ENCODE results near the gene MCRIP1. TPM values are rescaled to one million over a fixed set of nuclear protein-coding genes. Genes with fewer than 3 reads are reported as not detected.

The MCRIP1 gene
- total and polyA plus RNA-seq, 9 of the 15 experiments (the other 6 are each of a cell fraction or from before 2014, with no cell fraction given) = 0.39 to 35.8 (median 9.7) TPM

DNA sequence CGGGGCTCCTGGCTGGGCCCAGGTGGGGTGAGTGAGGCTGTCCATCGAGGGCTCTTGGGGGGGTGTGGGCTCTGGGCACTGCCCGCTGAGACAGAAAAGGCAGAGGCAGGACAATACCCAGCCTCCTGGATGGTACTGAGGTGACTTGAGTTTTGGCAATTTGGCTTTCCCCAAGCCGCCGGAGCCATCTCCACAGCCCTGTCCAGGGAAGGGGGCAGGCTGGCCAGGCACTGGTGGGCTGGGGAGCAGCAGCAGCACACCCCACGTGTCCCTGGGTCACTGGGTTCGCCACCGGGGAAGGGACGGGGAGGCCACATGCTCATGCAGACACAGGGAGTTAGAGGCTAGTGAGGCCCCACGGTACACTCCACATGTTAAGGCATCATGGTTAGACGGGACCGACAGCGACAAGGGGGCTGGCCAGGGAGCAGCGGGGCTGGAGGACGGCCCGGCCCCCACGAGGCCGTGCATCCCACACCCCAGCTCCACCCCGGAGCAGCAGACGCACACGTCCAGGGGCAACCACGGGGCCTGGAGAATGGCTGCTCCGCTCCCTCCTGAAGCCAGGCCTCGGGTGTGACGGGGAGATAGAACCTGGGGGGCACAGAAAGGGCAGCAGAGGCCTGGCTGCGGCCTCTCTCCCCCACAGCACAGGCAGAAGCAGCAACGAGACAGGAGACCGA, 35.0 kb upstream of the MCRIP1 start:
- CTCF ChIA-PET (ENCODE audit: low intra/inter-chr PET ratio) = no interaction called here
- H3K4me2 ChIP-seq (ENCODE audit: insufficient read depth, low read length) = peak overlapping the region; percentile 21; the same call in 1 of the 2 replicates
- H3K27me3 ChIP-seq (ENCODE audit: control insufficient read depth in 2 of 2, insufficient read depth in 2 of 2, low read length in 2 of 2) = no peaks in the 10 kb centered on the region
- peaks cover 66% of the 10 kb centered on the region for H3K79me2 ChIP-seq (ENCODE audit: control insufficient read depth, insufficient read depth, low read length)
- no TSS peak for BruUV-seq (replicated peaks)
- H3K9ac ChIP-seq (ENCODE audit: insufficient read depth in 1 of 2, low read depth in 2 of 2, low read length in 2 of 2) = peak overlapping the region; percentile 44 to 91; a peak in 3 of 4 replicates
- FAIRE-seq (peak; percentile 77), ATAC-seq (peak; percentile 15), DNase-seq (ENCODE audit: extremely low read depth in 1 of 4, low spot score in 3 of 4) (peak in 2 of 4 experiments; percentile 26 to 32)
- WGBS (ENCODE audit: insufficient coverage, low coverage, missing lambda C conversion rate) = 25% methylated on average over 21 of the region's 28 CpGs
- peak overlapping the region; percentile 93 for H3K27ac ChIP-seq (ENCODE audit: extremely low read depth, low read depth, low read length)
- in situ Hi-C loops (cut with MboI) (no loop called here), intact Hi-C loops (cut with micrococcal nuclease) (no loop called here)
- POLR2A ChIA-PET = interaction anchor here (0.7 to 1.5 kb wide), 8 partner anchors 12 to 137 kb away, joined by 3 to 8 read pairs (median 3); no protein-coding TSS in a partner anchor
- H2AFZ ChIP-seq (ENCODE audit: low read depth, low read length) = no peak overlapping the region
- peaks cover 36 to 86% of the 10 kb centered on the region in 2 experiments for H3K4me1 ChIP-seq (replicated peaks in 1 of 2; ENCODE audit: control insufficient read depth in 2 of 2, insufficient read depth in 2 of 2, low read length in 2 of 2)
- no peak overlapping the region for H3K4me3 ChIP-seq
- H4K20me1 ChIP-seq (replicated peaks; ENCODE audit: control insufficient read depth, insufficient read depth, low read length) = peaks cover 41% of the 10 kb centered on the region
- no peaks in the 10 kb centered on the region for H3K9me1 ChIP-seq (ENCODE audit: control insufficient read depth, insufficient read depth, low read length)
- no peaks in the 10 kb centered on the region for H3K9me3 ChIP-seq (replicated peaks; ENCODE audit: control insufficient read depth, insufficient read depth, low read depth, low read length)
- peaks cover 57% of the 10 kb centered on the region for H3K36me3 ChIP-seq (ENCODE audit: control insufficient read depth, insufficient read depth, low read length)
- TF ChIP-seq, protein P1, sequence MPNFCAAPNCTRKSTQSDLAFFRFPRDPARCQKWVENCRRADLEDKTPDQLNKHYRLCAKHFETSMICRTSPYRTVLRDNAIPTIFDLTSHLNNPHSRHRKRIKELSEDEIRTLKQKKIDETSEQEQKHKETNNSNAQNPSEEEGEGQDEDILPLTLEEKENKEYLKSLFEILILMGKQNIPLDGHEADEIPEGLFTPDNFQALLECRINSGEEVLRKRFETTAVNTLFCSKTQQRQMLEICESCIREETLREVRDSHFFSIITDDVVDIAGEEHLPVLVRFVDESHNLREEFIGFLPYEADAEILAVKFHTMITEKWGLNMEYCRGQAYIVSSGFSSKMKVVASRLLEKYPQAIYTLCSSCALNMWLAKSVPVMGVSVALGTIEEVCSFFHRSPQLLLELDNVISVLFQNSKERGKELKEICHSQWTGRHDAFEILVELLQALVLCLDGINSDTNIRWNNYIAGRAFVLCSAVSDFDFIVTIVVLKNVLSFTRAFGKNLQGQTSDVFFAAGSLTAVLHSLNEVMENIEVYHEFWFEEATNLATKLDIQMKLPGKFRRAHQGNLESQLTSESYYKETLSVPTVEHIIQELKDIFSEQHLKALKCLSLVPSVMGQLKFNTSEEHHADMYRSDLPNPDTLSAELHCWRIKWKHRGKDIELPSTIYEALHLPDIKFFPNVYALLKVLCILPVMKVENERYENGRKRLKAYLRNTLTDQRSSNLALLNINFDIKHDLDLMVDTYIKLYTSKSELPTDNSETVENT (CRISPR knock-in tag; IDR thresholded peaks at IDR 0.05) = 0 out of 2 replicates have a peak, but pooled peaks have one; percentile 9
- TF ChIP-seq POLR2AphosphoS2 (IDR thresholded peaks at IDR 0.05; ENCODE audit: low read length) (peak; percentile 83), PRPF4 (IDR thresholded peaks at IDR 0.05; ENCODE audit: insufficient read depth, low read depth, low read length, poor library complexity, severe bottlenecking) (peak; percentile 46), PHB (CRISPR knock-in tag; IDR thresholded peaks at IDR 0.05) (peak; percentile 85; the same call in 1 of the 2 replicates), ZNF232 (CRISPR knock-in tag; IDR thresholded peaks at IDR 0.05) (no peak), U2AF2 (optimal IDR thresholded peaks at IDR 0.05; ENCODE audit: low read depth, low read length) (no peak), SRSF1 (IDR thresholded peaks at IDR 0.05; ENCODE audit: low read depth, low read length) (0 out of 2 replicates have a peak, but pooled peaks have one; percentile 41), CBFA2T3 (IDR thresholded peaks at IDR 0.05) (peak; percentile 81), XRCC4 (IDR thresholded peaks at IDR 0.05; ENCODE audit: extremely low read depth, insufficient read depth, insufficient read length) (no peak)
- TF ChIP-seq, protein P2, sequence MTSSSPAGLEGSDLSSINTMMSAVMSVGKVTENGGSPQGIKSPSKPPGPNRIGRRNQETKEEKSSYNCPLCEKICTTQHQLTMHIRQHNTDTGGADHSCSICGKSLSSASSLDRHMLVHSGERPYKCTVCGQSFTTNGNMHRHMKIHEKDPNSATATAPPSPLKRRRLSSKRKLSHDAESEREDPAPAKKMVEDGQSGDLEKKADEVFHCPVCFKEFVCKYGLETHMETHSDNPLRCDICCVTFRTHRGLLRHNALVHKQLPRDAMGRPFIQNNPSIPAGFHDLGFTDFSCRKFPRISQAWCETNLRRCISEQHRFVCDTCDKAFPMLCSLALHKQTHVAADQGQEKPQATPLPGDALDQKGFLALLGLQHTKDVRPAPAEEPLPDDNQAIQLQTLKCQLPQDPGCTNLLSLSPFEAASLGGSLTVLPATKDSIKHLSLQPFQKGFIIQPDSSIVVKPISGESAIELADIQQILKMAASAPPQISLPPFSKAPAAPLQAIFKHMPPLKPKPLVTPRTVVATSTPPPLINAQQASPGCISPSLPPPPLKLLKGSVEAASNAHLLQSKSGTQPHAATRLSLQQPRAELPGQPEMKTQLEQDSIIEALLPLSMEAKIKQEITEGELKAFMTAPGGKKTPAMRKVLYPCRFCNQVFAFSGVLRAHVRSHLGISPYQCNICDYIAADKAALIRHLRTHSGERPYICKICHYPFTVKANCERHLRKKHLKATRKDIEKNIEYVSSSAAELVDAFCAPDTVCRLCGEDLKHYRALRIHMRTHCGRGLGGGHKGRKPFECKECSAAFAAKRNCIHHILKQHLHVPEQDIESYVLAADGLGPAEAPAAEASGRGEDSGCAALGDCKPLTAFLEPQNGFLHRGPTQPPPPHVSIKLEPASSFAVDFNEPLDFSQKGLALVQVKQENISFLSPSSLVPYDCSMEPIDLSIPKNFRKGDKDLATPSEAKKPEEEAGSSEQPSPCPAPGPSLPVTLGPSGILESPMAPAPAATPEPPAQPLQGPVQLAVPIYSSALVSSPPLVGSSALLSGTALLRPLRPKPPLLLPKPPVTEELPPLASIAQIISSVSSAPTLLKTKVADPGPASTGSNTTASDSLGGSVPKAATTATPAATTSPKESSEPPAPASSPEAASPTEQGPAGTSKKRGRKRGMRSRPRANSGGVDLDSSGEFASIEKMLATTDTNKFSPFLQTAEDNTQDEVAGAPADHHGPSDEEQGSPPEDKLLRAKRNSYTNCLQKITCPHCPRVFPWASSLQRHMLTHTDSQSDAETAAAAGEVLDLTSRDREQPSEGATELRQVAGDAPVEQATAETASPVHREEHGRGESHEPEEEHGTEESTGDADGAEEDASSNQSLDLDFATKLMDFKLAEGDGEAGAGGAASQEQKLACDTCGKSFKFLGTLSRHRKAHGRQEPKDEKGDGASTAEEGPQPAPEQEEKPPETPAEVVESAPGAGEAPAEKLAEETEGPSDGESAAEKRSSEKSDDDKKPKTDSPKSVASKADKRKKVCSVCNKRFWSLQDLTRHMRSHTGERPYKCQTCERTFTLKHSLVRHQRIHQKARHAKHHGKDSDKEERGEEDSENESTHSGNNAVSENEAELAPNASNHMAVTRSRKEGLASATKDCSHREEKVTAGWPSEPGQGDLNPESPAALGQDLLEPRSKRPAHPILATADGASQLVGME (CRISPR knock-in tag; IDR thresholded peaks at IDR 0.05) = no peak
- TF ChIP-seq, protein P3, sequence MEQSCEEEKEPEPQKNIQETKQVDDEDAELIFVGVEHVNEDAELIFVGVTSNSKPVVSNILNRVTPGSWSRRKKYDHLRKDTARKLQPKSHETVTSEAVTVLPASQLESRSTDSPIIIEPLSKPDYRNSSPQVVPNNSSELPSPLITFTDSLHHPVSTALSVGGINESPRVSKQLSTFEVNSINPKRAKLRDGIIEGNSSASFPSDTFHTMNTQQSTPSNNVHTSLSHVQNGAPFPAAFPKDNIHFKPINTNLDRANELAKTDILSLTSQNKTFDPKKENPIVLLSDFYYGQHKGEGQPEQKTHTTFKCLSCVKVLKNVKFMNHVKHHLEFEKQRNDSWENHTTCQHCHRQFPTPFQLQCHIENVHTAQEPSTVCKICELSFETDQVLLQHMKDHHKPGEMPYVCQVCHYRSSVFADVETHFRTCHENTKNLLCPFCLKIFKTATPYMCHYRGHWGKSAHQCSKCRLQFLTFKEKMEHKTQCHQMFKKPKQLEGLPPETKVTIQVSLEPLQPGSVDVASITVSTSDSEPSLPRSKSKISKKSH (CRISPR knock-in tag; IDR thresholded peaks at IDR 0.05) = 0 out of 2 replicates have a peak, but pooled peaks have one; percentile 9

Data from K562 (cell line).